ENCODE measurements around the gene GTF2IRD1. TPM values are rescaled to one million over a fixed set of nuclear protein-coding genes. Genes with fewer than 3 reads are reported as not detected.

GTF2IRD1 gene
- total RNA-seq, 1 donor from 2014 or later, result 0.67 TPM

DNA sequence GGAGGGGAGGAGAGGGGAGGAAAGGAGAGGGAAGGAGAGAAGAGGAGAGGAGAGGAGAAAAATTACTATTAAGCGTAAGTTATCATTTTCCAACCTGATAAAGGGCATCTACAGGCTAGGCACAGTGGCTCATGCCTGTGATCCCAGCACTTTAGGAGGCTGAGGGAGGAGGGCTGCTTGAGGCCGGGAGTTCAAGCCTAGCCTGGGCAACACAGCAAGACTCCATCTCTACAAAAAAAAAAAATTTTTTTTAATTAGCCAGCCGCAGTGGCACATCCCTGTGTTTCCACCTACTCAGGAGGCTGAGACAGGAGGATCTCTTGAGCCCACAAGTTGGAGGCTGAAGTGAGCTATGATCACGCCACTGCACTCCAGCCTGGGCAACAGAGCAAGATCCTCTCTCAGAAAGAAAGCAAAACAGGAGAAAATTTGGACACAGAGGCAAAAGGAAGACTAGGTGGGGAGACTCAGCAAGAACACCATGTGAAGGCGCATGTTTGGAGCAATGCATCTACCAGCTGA lies 168.6 kb downstream of the GTF2IRD1 start:
- ATAC-seq (ENCODE audit: low read depth) (no peak), DNase-seq (no peak)
- Mint-ChIP-seq H3K36me3 (ENCODE audit: low read depth) (no peaks in the 10 kb centered on the region), H3K4me3 (no peak overlapping the region), H3K27ac (no peak overlapping the region), H3K4me1 (peaks cover 12% of the 10 kb centered on the region), H3K9me3 (no peaks in the 10 kb centered on the region), H3K27me3 (no peaks in the 10 kb centered on the region)
- POLR2A ChIA-PET, result no interaction called here
- intact Hi-C loops (cut with micrococcal nuclease), result no loop called here
- CTCF ChIA-PET, result no interaction called here
- TF ChIP-seq, protein P1, sequence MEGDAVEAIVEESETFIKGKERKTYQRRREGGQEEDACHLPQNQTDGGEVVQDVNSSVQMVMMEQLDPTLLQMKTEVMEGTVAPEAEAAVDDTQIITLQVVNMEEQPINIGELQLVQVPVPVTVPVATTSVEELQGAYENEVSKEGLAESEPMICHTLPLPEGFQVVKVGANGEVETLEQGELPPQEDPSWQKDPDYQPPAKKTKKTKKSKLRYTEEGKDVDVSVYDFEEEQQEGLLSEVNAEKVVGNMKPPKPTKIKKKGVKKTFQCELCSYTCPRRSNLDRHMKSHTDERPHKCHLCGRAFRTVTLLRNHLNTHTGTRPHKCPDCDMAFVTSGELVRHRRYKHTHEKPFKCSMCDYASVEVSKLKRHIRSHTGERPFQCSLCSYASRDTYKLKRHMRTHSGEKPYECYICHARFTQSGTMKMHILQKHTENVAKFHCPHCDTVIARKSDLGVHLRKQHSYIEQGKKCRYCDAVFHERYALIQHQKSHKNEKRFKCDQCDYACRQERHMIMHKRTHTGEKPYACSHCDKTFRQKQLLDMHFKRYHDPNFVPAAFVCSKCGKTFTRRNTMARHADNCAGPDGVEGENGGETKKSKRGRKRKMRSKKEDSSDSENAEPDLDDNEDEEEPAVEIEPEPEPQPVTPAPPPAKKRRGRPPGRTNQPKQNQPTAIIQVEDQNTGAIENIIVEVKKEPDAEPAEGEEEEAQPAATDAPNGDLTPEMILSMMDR (IDR thresholded peaks at IDR 0.05), result no peak

DNA sequence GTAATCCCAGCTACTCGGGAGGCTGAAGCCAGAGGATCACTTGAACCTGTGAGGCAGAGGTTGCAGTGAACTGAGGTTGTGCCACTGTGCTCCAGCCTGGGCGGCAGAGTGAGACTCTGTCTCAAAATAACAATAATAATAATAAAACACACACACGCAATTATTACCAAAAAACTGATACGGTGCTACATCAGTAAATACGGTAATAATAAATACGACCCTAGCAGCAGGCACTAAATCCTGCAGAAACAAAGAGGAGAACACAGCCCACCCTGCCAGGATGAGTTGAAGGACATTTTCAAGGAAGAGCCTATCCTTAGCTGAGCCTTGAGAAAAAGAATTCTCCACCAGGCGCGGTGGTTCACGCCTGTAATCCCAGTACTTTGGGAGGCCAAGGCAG lies 169.4 kb downstream of the GTF2IRD1 start:
- CTCF ChIA-PET, result no interaction called here

DNA sequence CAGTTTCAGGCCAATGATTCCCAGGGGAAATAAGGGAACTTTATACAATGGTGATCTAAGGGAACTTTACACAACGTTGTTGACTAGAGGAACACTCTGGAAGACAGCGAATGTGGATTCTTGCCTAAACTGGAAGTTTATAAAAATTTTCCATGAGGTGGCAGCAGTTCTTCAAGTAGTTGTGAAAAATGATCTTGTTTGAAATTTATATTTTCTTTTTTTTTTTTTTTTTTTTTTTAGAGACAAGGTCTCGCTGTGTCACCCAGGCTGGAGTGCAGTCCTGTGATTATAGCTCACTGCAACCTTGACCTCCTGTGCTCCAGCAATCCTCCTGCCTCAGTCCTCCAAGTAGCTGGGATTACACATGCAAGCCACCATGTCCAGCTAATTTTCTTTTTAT lies 171.7 kb downstream of the GTF2IRD1 start:
- ChIA-PET POLR2A (interaction anchor here (0.5 to 0.9 kb wide), 5 partner anchors 35 to 80 kb away, joined by 3 to 8 read pairs (median 7); no protein-coding TSS in a partner anchor), CTCF (no interaction called here)
- Mint-ChIP-seq H3K27ac (no peak overlapping the region), H3K9me3 (no peaks in the 10 kb centered on the region), H3K4me1 (peaks cover 3% of the 10 kb centered on the region), H3K27me3 (no peaks in the 10 kb centered on the region), H3K36me3 (ENCODE audit: low read depth) (no peaks in the 10 kb centered on the region), H3K4me3 (no peak overlapping the region)
- DNase-seq, result no peak
- peak; percentile 42 for ATAC-seq (ENCODE audit: low read depth)
- intact Hi-C loops (cut with micrococcal nuclease), result loop anchor here (2.0 kb wide), 3 partner anchors 15 to 69 kb away; no protein-coding TSS in a partner anchor
- TF ChIP-seq, protein P1 (IDR thresholded peaks at IDR 0.05), result no peak

More for the DNA sequence above, 169.4 kb downstream of the GTF2IRD1 start:
- Mint-ChIP-seq H3K27ac (no peak overlapping the region), H3K27me3 (no peaks in the 10 kb centered on the region), H3K36me3 (ENCODE audit: low read depth) (no peaks in the 10 kb centered on the region), H3K4me1 (peaks cover 4% of the 10 kb centered on the region), H3K4me3 (no peak overlapping the region), H3K9me3 (no peaks in the 10 kb centered on the region)
- intact Hi-C loops (cut with micrococcal nuclease), result no loop called here
- POLR2A ChIA-PET, result no interaction called here
- TF ChIP-seq, protein P1 (IDR thresholded peaks at IDR 0.05), result no peak
- ATAC-seq (ENCODE audit: low read depth), result no peak
- DNase-seq, result no peak

DNA sequence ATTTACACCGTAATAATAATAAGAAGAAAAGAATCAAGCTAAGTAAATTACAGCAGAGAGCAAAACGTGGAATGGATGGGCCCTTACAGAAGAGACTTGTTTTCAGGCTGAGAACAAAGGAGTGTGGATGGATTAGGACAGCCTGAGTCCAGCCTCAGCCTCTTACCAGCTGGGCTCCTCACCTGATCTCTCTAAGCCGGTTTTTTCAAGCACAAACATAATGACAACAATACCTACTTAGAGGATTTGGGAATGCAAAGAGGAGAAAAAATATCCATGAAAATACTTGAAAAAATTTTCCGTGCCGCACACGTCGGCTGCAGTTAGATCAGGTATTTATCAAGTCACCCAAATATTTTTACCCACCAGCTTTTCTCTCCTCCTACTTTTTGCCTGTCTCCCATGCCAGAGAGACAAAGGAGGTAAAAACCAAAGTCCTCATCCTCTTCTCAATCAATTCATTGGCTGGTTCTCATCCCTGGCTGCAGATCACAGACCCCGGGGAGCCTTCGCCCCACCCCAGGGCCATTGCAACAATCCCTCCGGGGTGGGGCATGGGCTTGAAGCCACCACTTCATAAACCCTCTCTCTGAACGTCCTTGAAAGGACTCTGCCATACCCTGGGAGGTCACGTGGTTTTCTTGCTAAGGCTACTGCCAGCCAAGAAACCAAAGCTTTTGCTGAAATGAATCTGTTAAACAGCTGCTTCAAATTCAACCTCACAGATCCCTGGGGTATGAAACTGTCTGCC lies 174.1 kb downstream of the GTF2IRD1 start:
- peaks cover 3% of the 10 kb centered on the region for H3K4me1 Mint-ChIP-seq
- ATAC-seq (ENCODE audit: low read depth) (no peak), DNase-seq (no peak)
- TF ChIP-seq, protein P1 (IDR thresholded peaks at IDR 0.05), result no peak
- ChIA-PET POLR2A (interaction anchor here (0.6 to 2.0 kb wide), 2 partner anchors 10 to 34 kb away, joined by 5 to 7 read pairs; no protein-coding TSS in a partner anchor), CTCF (interaction anchor here (0.7 kb wide), 1 partner anchor 14 kb away, joined by 3 read pairs; no protein-coding TSS in a partner anchor)
- no peaks in the 10 kb centered on the region for H3K36me3 Mint-ChIP-seq (ENCODE audit: low read depth)
- H3K27me3 Mint-ChIP-seq, result no peaks in the 10 kb centered on the region
- no peak overlapping the region for H3K27ac Mint-ChIP-seq
- no peak overlapping the region for H3K4me3 Mint-ChIP-seq
- intact Hi-C loops (cut with micrococcal nuclease), result no loop called here
- no peaks in the 10 kb centered on the region for H3K9me3 Mint-ChIP-seq

DNA sequence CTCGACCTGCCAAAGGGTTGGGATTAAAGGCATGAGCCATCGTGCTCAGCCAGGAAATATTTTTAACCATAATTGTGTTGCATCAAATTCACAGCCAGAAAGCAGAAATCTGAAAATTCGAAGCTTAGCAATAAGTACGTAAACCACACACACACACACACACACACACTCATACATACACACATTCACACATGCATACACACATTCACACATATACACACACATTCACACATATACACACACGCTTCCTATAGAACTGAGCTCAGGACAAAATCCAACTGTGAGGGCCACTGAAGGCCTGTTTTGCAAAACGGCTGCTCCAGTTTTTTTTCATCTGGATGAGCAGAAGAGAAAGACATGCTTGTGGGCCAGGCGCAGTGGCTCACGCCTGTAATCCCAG lies 178.8 kb downstream of the GTF2IRD1 start:
- CTCF ChIA-PET, result no interaction called here
- Mint-ChIP-seq H3K4me3 (no peak overlapping the region), H3K27me3 (no peaks in the 10 kb centered on the region), H3K4me1 (no peaks in the 10 kb centered on the region), H3K36me3 (ENCODE audit: low read depth) (no peaks in the 10 kb centered on the region), H3K9me3 (no peaks in the 10 kb centered on the region), H3K27ac (no peak overlapping the region)
- intact Hi-C loops (cut with micrococcal nuclease), result no loop called here
- POLR2A ChIA-PET, result interaction anchor here (0.5 to 0.7 kb wide), 2 partner anchors 13 to 50 kb away, joined by 4 to 7 read pairs; no protein-coding TSS in a partner anchor
- TF ChIP-seq, protein P1 (IDR thresholded peaks at IDR 0.05), result no peak
- DNase-seq (no peak), ATAC-seq (ENCODE audit: low read depth) (no peak)
